H9 (cell line): ENCODE measurements around the gene TOMT. TPM values are rescaled to one million over a fixed set of nuclear protein-coding genes. Genes with fewer than 3 reads are reported as not detected.

Source experiments
- DNase-seq: peaks from one replicate; pipeline ENCODE4 v3.0.0-alpha.2; 2017
- H2AFZ ChIP-seq: one replicate; pipeline ENCODE4 v1.6.1; 2013; ENCODE audit warnings: mild to moderate bottlenecking, low read length, control low read depth, moderate library complexity
- H2AK5ac ChIP-seq: 2 replicates; pipeline ENCODE4 v1.6.1; 2013; ENCODE audit warnings: low read length, control low read depth, mixed read lengths; ENCODE audit not compliant: insufficient read length
- H2BK120ac ChIP-seq: one replicate; pipeline ENCODE4 v1.6.1; 2013; ENCODE audit warnings: low read depth, mild to moderate bottlenecking, low read length, control low read depth, inconsistent platforms; ENCODE audit not compliant: poor library complexity, severe bottlenecking
- H2BK12ac ChIP-seq: 2 replicates; pipeline ENCODE4 v1.6.1; 2013; ENCODE audit warnings: low read length, control low read depth, mixed read lengths, low read depth; ENCODE audit not compliant: insufficient read length
- H2BK15ac ChIP-seq: 2 replicates; pipeline ENCODE4 v1.6.1; 2013; ENCODE audit warnings: low read depth, low read length, control low read depth
- H2BK20ac ChIP-seq: one replicate; pipeline ENCODE4 v1.6.1; 2013; ENCODE audit warnings: low read depth, mild to moderate bottlenecking, low read length, control low read depth, inconsistent platforms; ENCODE audit not compliant: poor library complexity, severe bottlenecking
- H2BK5ac ChIP-seq: 2 replicates; pipeline ENCODE4 v1.6.1; 2013; ENCODE audit warnings: low read length, control low read depth, mixed read lengths; ENCODE audit not compliant: insufficient read length
- H3K14ac ChIP-seq: 2 replicates; pipeline ENCODE4 v1.6.1; 2013; ENCODE audit warnings: low read length, control low read depth; ENCODE audit not compliant: insufficient read depth
- H3K18ac ChIP-seq: 2 replicates; pipeline ENCODE4 v1.6.1; 2013; ENCODE audit warnings: low read depth, mild to moderate bottlenecking, mixed read lengths, low read length, control low read depth; ENCODE audit not compliant: insufficient read length
- H3K23ac ChIP-seq: 2 replicates; pipeline ENCODE4 v1.6.1; 2013; ENCODE audit warnings: low read length, control low read depth, mixed read lengths, low read depth; ENCODE audit not compliant: insufficient read length
- H3K23me2 ChIP-seq: 2 replicates; pipeline ENCODE4 v1.6.1; 2013; ENCODE audit warnings: low read depth, mild to moderate bottlenecking, mixed read lengths, low read length, control low read depth; ENCODE audit not compliant: insufficient read length, poor library complexity, severe bottlenecking
- H3K27ac ChIP-seq: 2 replicates; pipeline ENCODE4 v1.5.1; 2013; ENCODE audit warnings: low read length, control low read depth, mixed read lengths, low read depth; ENCODE audit not compliant: insufficient read length
- H3K27me3 ChIP-seq: 2 replicates; pipeline ENCODE4 v1.6.1; 2013; ENCODE audit warnings: low read length, control low read depth, inconsistent platforms; ENCODE audit not compliant: insufficient read depth
- H3K4ac ChIP-seq: 2 replicates; pipeline ENCODE4 v1.6.1; 2013; ENCODE audit warnings: low read depth, mild to moderate bottlenecking, control low read depth, inconsistent platforms, low read length, moderate library complexity
- H3K4me1 ChIP-seq: 2 replicates; pipeline ENCODE4 v1.6.1; 2013; ENCODE audit warnings: low read length, control low read depth, inconsistent platforms; ENCODE audit not compliant: insufficient read depth
- H3K4me2 ChIP-seq: 2 replicates; pipeline ENCODE4 v1.6.1; 2013; ENCODE audit warnings: low read length, control low read depth, mixed read lengths; ENCODE audit not compliant: insufficient read length, insufficient read depth
- H3K56ac ChIP-seq: 2 replicates; pipeline ENCODE4 v1.6.1; 2013; ENCODE audit warnings: low read depth, mild to moderate bottlenecking, mixed read lengths, low read length, control low read depth; ENCODE audit not compliant: insufficient read length
- H3K79me1 ChIP-seq: 2 replicates; pipeline ENCODE4 v1.6.1; 2013; ENCODE audit warnings: low read depth, mild to moderate bottlenecking, moderate library complexity, low read length, control low read depth, inconsistent platforms; ENCODE audit not compliant: insufficient read depth, poor library complexity, severe bottlenecking
- H3K79me2 ChIP-seq: 2 replicates; pipeline ENCODE4 v1.6.1; 2013; ENCODE audit warnings: low read length, control low read depth, inconsistent platforms; ENCODE audit not compliant: insufficient read depth
- H3K9ac ChIP-seq: 2 replicates; pipeline ENCODE4 v1.6.1; 2013; ENCODE audit warnings: low read length, control low read depth, mixed read lengths; ENCODE audit not compliant: insufficient read length; ENCODE audit errors: extremely low read depth
- H3K9me3 ChIP-seq: one replicate; pipeline ENCODE4 v1.6.1; 2013; ENCODE audit warnings: low read depth, low read length, inconsistent platforms; ENCODE audit not compliant: control insufficient read depth
- H3T11ph ChIP-seq: one replicate; pipeline ENCODE4 v1.6.1; 2013; ENCODE audit warnings: mild to moderate bottlenecking, low read length, control low read depth, inconsistent platforms
- H4K20me1 ChIP-seq: one replicate; pipeline ENCODE4 v1.6.1; 2013; ENCODE audit not compliant: control insufficient read depth, insufficient read length, insufficient read depth
- H4K5ac ChIP-seq: 2 replicates; pipeline ENCODE4 v1.6.1; 2013; ENCODE audit warnings: low read depth, mild to moderate bottlenecking, mixed read lengths, low read length, control low read depth; ENCODE audit not compliant: insufficient read length
- H4K8ac ChIP-seq: replicated peaks from 2 replicates; pipeline ENCODE4 v1.6.1; 2013; ENCODE audit warnings: low read length, control low read depth, mixed read lengths, low read depth; ENCODE audit not compliant: insufficient read length
- H4K91ac ChIP-seq: 2 replicates; pipeline ENCODE4 v1.6.1; 2013; ENCODE audit warnings: low read depth, mild to moderate bottlenecking, moderate library complexity, mixed read lengths, low read length, control low read depth; ENCODE audit not compliant: insufficient read length
- H3K27ac Mint-ChIP-seq, 3 experiments: 2 replicates in 2 of 3; 3 replicates in 1 of 3; pipeline ENCODE4 v1.8.0; 2020 to 2021; ENCODE audit warnings: mixed read lengths in 3 of 3, mild to moderate bottlenecking in 1 of 3, moderate library complexity in 1 of 3
- H3K27me3 Mint-ChIP-seq: 2 replicates; pipeline ENCODE4 v1.8.0; 2021; ENCODE audit warnings: low read depth, mild to moderate bottlenecking, moderate library complexity, mixed read lengths
- H3K36me3 Mint-ChIP-seq, 3 experiments: 2 replicates in 2 of 3; 3 replicates in 1 of 3; pipeline ENCODE4 v1.8.0; 2020 to 2021; ENCODE audit warnings: low read depth in 3 of 3, mixed read lengths in 3 of 3; ENCODE audit not compliant: insufficient read depth in 1 of 3
- H3K4me1 Mint-ChIP-seq, 2 experiments: 2 replicates each; pipeline ENCODE4 v1.8.0; 2020; ENCODE audit warnings: mixed read lengths in 2 of 2
- H3K4me3 Mint-ChIP-seq, 2 experiments: 2 replicates in 1 of 2; 3 replicates in 1 of 2; pipeline ENCODE4 v1.8.0; 2020 to 2021; ENCODE audit warnings: mild to moderate bottlenecking in 2 of 2, mixed read lengths in 2 of 2, moderate library complexity in 1 of 2
- H3K9me3 Mint-ChIP-seq, 2 experiments: 2 replicates in 1 of 2; 3 replicates in 1 of 2; pipeline ENCODE4 v1.8.0; 2020; ENCODE audit warnings: mild to moderate bottlenecking in 2 of 2, mixed read lengths in 2 of 2, moderate library complexity in 1 of 2
- WGBS: extraction: QIAGEN DNeasy Blood & Tissue Kit; methylation state at CpG from one replicate; pipeline ENCODE4 v1.1.7; 2013; ENCODE audit warnings: missing lambda C conversion rate, low lambda C conversion rate, mixed read lengths; ENCODE audit not compliant: insufficient read length; ENCODE audit errors: extremely low coverage; 5-methylcytosine and 5-hydroxymethylcytosine counted together
- total RNA-seq: library from RNA; stranded (reverse); gene quantifications from 2 replicates; pipeline ENCODE4 v1.2.1, GENCODE V29; 2021
- TF ChIP-seq, protein P1 (sequence below): fragments of 200-600 bp; sonication (generic); conservative IDR thresholded peaks from 3 replicates; pipeline ENCODE4 v1.8.0; 2021; ENCODE audit warnings: antibody characterized with exemption, mild to moderate bottlenecking

Gene TOMT
- total RNA-seq, 1 experiment from 2014 or later = not detected

DNA sequence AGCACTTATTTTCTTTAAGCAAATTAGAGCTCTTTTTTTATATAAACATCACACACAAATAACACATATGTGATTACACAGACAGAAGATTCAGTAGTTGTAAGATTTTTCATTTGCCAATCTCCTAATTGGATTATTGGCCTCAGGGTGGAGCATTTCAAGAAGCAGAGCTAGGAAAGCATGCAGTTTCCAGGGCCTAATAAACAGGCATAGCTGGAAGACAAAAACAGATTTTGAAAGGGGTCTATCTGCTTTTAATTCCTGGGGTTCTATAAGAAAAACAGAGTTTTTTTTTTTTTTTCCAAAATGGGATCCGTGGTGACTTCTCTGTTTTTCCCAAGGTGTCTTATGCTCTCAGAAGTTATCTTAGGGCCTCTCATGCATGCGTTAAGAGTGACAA lies 22.2 kb downstream of the TOMT start:
- H4K8ac ChIP-seq = no peak overlapping the region
- Mint-ChIP-seq H3K27ac (no peak overlapping the region), H3K27me3 (peaks cover 40% of the 10 kb centered on the region), H3K9me3 (peaks cover 30 to 54% of the 10 kb centered on the region in 2 experiments), H3K4me1 (no peaks in the 10 kb centered on the region), H3K4me3 (no peak overlapping the region), H3K36me3 (peaks cover 8 to 17% (median 8%) of the 10 kb centered on the region in 3 experiments; a peak in 6 of 7 replicates)
- H3K23ac ChIP-seq = no peak overlapping the region
- H4K91ac ChIP-seq = no peak overlapping the region
- no CpG with 5 or more reads among the region's 2 CpGs for WGBS
- TF ChIP-seq, protein P1, sequence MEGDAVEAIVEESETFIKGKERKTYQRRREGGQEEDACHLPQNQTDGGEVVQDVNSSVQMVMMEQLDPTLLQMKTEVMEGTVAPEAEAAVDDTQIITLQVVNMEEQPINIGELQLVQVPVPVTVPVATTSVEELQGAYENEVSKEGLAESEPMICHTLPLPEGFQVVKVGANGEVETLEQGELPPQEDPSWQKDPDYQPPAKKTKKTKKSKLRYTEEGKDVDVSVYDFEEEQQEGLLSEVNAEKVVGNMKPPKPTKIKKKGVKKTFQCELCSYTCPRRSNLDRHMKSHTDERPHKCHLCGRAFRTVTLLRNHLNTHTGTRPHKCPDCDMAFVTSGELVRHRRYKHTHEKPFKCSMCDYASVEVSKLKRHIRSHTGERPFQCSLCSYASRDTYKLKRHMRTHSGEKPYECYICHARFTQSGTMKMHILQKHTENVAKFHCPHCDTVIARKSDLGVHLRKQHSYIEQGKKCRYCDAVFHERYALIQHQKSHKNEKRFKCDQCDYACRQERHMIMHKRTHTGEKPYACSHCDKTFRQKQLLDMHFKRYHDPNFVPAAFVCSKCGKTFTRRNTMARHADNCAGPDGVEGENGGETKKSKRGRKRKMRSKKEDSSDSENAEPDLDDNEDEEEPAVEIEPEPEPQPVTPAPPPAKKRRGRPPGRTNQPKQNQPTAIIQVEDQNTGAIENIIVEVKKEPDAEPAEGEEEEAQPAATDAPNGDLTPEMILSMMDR = no peak
- H3K27me3 ChIP-seq = no peaks in the 10 kb centered on the region
- no peaks in the 10 kb centered on the region for H3K79me2 ChIP-seq
- H2BK5ac ChIP-seq = no peak overlapping the region
- no peak overlapping the region for H3K9ac ChIP-seq
- no peak overlapping the region for H3K4ac ChIP-seq
- H3K9me3 ChIP-seq = peaks cover 10% of the 10 kb centered on the region
- H3K4me2 ChIP-seq = no peak overlapping the region
- DNase-seq = no peak
- no peak overlapping the region for H3K56ac ChIP-seq
- no peak overlapping the region for H3K14ac ChIP-seq
- H3K18ac ChIP-seq = no peak overlapping the region
- H3K4me1 ChIP-seq = no peaks in the 10 kb centered on the region
- no peak overlapping the region for H4K5ac ChIP-seq
- no peak overlapping the region for H2BK12ac ChIP-seq
- no peak overlapping the region for H2BK120ac ChIP-seq
- no peak overlapping the region for H3K27ac ChIP-seq
- no peak overlapping the region for H2BK20ac ChIP-seq
- no peak overlapping the region for H2BK15ac ChIP-seq
- H3K79me1 ChIP-seq = no peaks in the 10 kb centered on the region
- no peak overlapping the region for H3T11ph ChIP-seq
- no peaks in the 10 kb centered on the region for H3K23me2 ChIP-seq
- H4K20me1 ChIP-seq = no peaks in the 10 kb centered on the region
- H2AK5ac ChIP-seq = no peak overlapping the region
- H2AFZ ChIP-seq = no peak overlapping the region
